Measurements from ENCODE around the gene LCN2. TPM values are rescaled to one million over a fixed set of nuclear protein-coding genes. Genes with fewer than 3 reads are reported as not detected.

LCN2 gene
- total RNA-seq, 1 experiment from 2014 or later: 1.3 TPM

- no peak for TF ChIP-seq JUN (CRISPR knock-in tag; IDR thresholded peaks at IDR 0.05)
- TF ChIP-seq ZNF423 (CRISPR knock-in tag; IDR thresholded peaks at IDR 0.05): peak; percentile 27; the same call in 1 of the 2 replicates
- TF ChIP-seq CTCF (IDR thresholded peaks at IDR 0.05): peak; percentile 54; the same call in 1 of the 2 replicates
- TF ChIP-seq GTF2I (CRISPR knock-in tag; conservative IDR thresholded peaks at IDR 0.05): 0 out of 2 replicates have a peak, but pooled peaks have one; percentile 33
- DNase-seq (ENCODE audit: low spot score) (peak; percentile 92), ATAC-seq (peak; percentile 34)
- Mint-ChIP-seq H3K27ac (peak overlapping the region; percentile 57; the same call in 1 of the 2 replicates), H3K27me3 (ENCODE audit: low read depth) (peaks cover 15% of the 10 kb centered on the region), H3K36me3 (peaks cover 23% of the 10 kb centered on the region), H3K4me3 (peak overlapping the region; percentile 80), H3K9me3 (peaks cover 9% of the 10 kb centered on the region), H3K4me1 (peaks cover 17% of the 10 kb centered on the region)
- CTCF ChIA-PET: interaction anchor here (0.6 to 3.7 kb wide), 62 partner anchors 7 to 418 kb away, joined by 3 to 44 read pairs (median 4); partner anchors contain the start of genes BBLN, CFAP157, CIZ1 and DNM1
- POLR2A ChIA-PET: interaction anchor here (1.6 kb wide), 1 partner anchor 35 kb away, joined by 6 read pairs; the partner anchor contains the start of gene BBLN
Measured at GRCh38 chr9:128124873-128125579, 24.2 kb upstream of the LCN2 start.

GRCh38 chr9:128125580-128126354 lies 23.5 kb upstream of the LCN2 start:
- Mint-ChIP-seq H3K27me3 (ENCODE audit: low read depth) (peaks cover 15% of the 10 kb centered on the region), H3K4me1 (peaks cover 17% of the 10 kb centered on the region), H3K27ac (peak overlapping the region; percentile 89; the same call in 1 of the 2 replicates), H3K9me3 (peaks cover 9% of the 10 kb centered on the region), H3K36me3 (peaks cover 23% of the 10 kb centered on the region), H3K4me3 (peak overlapping the region; percentile 80)
- ATAC-seq (no peak), DNase-seq (ENCODE audit: low spot score) (no peak)
- ChIA-PET CTCF (interaction anchor here (0.8 to 3.7 kb wide), 48 partner anchors 8 to 228 kb away, joined by 3 to 44 read pairs (median 5); partner anchors contain the start of genes BBLN, CIZ1, DNM1 and GOLGA2), POLR2A (interaction anchor here (1.6 kb wide), 1 partner anchor 34 kb away, joined by 6 read pairs; the partner anchor contains the start of gene BBLN)
- TF ChIP-seq PRRX2 (CRISPR knock-in tag; IDR thresholded peaks at IDR 0.05) (no peak), IRF2 (CRISPR knock-in tag; IDR thresholded peaks at IDR 0.05; ENCODE audit: borderline replicate concordance, low read depth) (no peak), FOXP4 (CRISPR knock-in tag; IDR thresholded peaks at IDR 0.05) (no peak), NR2C2 (CRISPR knock-in tag; IDR thresholded peaks at IDR 0.05) (no peak), CREM (CRISPR knock-in tag; IDR thresholded peaks at IDR 0.05) (no peak), FOXK1 (CRISPR knock-in tag; IDR thresholded peaks at IDR 0.05) (no peak), EMX1 (CRISPR knock-in tag; IDR thresholded peaks at IDR 0.05) (no peak), SMAD3 (CRISPR knock-in tag; IDR thresholded peaks at IDR 0.05; ENCODE audit: borderline replicate concordance) (no peak), MYBL2 (CRISPR knock-in tag; IDR thresholded peaks at IDR 0.05) (no peak), NFE2L1 (CRISPR knock-in tag; IDR thresholded peaks at IDR 0.05) (no peak), TEAD1 (CRISPR knock-in tag; IDR thresholded peaks at IDR 0.05) (no peak), ZNF317 (CRISPR knock-in tag; IDR thresholded peaks at IDR 0.05; ENCODE audit: borderline replicate concordance, low read depth) (no peak), CTCF (IDR thresholded peaks at IDR 0.05) (no peak), NFATC4 (CRISPR knock-in tag; IDR thresholded peaks at IDR 0.05) (no peak), MAX (CRISPR knock-in tag; IDR thresholded peaks at IDR 0.05) (no peak)

Data from WTC11 (cell line).